Fibroblast of villous mesenchyme (primary cell): Measurements from ENCODE around the gene FHOD3. TPM values are rescaled to one million over a fixed set of nuclear protein-coding genes. Genes with fewer than 3 reads are reported as not detected.
A peak's percentile ranks its signal among the peaks of the same experiment; 100 is the strongest.

Source experiments
- DNase-seq: peaks from one replicate; pipeline ENCODE4 v3.0.0-alpha.2; 2010; ENCODE audit warnings: low read depth
- H3K4me3 ChIP-seq: 2 replicates; pipeline ENCODE4 v1.5.1; 2011; ENCODE audit warnings: low read depth, mild to moderate bottlenecking, low read length
- CTCF ChIP-seq: IDR thresholded peaks from 2 replicates; pipeline ENCODE4 v1.5.1; 2012; ENCODE audit warnings: low read depth, mild to moderate bottlenecking, low read length; ENCODE audit not compliant: insufficient read depth
- total RNA-seq: library from RNA; depleted of rRNA; stranded (reverse); fragments of >200 nt; gene quantifications from 2 replicates; pipeline ENCODE4 v1.2.3, GENCODE V29; 2012

The FHOD3 gene
- total RNA-seq, 1 donor: 5.2 TPM

GRCh38 chr18:36494160-36494437 lies 196.6 kb downstream of the FHOD3 start:
- no peak overlapping the region for H3K4me3 ChIP-seq
- no peak for TF ChIP-seq CTCF
- no peak for DNase-seq

DNA sequence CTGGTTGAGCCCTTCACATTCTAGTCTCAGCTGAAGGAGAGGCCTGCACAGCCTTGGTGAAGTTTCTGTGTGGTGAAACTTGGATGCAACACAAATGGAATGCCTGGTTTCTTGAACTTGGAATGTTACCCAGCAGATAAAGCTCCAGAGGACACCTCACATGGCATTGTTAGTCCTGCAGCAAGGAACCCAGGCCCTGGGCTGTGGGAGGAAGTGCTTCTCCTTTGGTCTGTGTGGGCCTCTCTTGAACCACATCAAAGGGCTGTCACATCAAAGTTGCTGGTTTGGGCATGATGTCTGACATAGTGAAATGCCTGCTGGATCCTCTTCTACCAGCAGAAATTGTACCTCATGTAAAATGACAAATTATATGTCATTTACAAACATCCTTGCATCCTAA lies 198.5 kb downstream of the FHOD3 start:
- no peak overlapping the region for H3K4me3 ChIP-seq
- no peak for TF ChIP-seq CTCF
- no peak for DNase-seq

GRCh38 chr18:36499938-36500337 lies 202.4 kb downstream of the FHOD3 start:
- no peak for TF ChIP-seq CTCF

GRCh38 chr18:36501100-36501499 lies 203.6 kb downstream of the FHOD3 start:
- DNase-seq: no peak

More at GRCh38 chr18:36499938-36500337, 202.4 kb downstream of the FHOD3 start:
- H3K4me3 ChIP-seq: no peak overlapping the region
- no peak for DNase-seq

DNA sequence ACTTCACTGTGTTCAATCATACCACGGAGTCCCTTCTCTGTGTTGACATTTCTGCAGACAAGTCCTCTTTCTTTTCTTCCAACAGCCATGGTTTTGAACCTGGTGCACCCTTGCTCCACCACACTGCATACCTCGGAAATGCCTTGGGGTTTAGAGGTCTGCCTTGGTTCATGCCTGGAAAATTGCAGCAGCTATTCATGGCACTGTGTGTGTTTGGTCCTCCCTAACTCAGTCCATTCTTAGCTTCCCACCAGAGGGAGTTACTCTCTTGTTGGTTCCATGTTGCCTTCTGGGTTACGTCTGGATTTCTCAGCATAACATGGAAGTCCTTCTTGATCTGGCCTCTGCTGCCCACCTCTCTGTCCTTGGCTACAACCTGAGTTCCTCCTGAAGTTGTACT lies 206.0 kb downstream of the FHOD3 start:
- DNase-seq: peak; percentile 3
- no peak overlapping the region for H3K4me3 ChIP-seq
- TF ChIP-seq CTCF: peak; percentile 10

More at GRCh38 chr18:36501100-36501499, 203.6 kb downstream of the FHOD3 start:
- no peak for TF ChIP-seq CTCF
- no peak overlapping the region for H3K4me3 ChIP-seq

GRCh38 chr18:36504928-36505327 lies 207.4 kb downstream of the FHOD3 start:
- H3K4me3 ChIP-seq: no peak overlapping the region
- DNase-seq: no peak
- no peak for TF ChIP-seq CTCF

- H3K4me3 ChIP-seq: no peak overlapping the region
- no peak for DNase-seq
- no peak for TF ChIP-seq CTCF
Observed at GRCh38 chr18:36505665-36506064, 208.2 kb downstream of the FHOD3 start.
